ENCODE results near the gene KLHL13.

Gene KLHL13

GRCh38 chrX:117854806-117855205 lies 261.8 kb downstream of the KLHL13 start:
- DNase-seq (ENCODE audit: low read depth in 2 of 2) = no peak

DNA sequence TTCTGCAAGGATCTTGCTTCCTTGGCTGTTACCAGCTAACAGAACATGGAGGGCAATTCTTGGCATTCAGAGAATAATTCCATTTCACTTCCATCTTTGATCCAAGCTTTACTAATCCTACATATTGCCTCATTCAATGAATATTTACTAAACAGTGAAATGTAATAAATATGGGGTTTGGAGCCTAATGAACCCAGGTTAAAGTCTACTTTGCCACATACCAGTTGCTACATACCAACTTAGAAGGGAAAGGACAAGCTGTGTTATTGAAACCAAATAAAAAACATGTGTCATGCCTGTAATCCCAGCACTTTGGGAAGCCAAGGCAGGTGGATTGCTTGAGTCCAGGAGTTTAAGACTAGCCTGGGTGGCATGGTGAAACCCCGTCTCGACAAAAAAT lies 265.6 kb downstream of the KLHL13 start:
- DNase-seq (ENCODE audit: low read depth in 2 of 2) = no peak

All from fibroblast of skin of left quadriceps (primary cell).